Activated T-cell treated with anti-CD3 and anti-CD28 coated beads for 1 hour (primary cell): ENCODE results near the gene ICAM4.
A peak's percentile ranks its signal among the peaks of the same experiment; 100 is the strongest.
"Not testable (repeated sequence)": the region's sequence is repeated elsewhere in the genome, so short reads cannot be mapped to it uniquely, and the experiment has no call there.

Experiments used
- DNase-seq: peaks from one replicate; pipeline ENCODE4 v3.0.0-alpha.2; 2020; ENCODE audit warnings: low read depth

ICAM4 gene, protein sequence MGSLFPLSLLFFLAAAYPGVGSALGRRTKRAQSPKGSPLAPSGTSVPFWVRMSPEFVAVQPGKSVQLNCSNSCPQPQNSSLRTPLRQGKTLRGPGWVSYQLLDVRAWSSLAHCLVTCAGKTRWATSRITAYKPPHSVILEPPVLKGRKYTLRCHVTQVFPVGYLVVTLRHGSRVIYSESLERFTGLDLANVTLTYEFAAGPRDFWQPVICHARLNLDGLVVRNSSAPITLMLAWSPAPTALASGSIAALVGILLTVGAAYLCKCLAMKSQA

GRCh38 chr19:10286803-10287737, at the start of gene ICAM4:
Gene ICAM4 (plus strand): TSS chr19:10286955. CDS start chr19:10287013, 58 bp downstream.
- DNase-seq = no peak

GRCh38 chr19:10237702-10238101, 49.1 kb upstream of the ICAM4 start:
- DNase-seq = no peak

GRCh38 chr19:10238172-10238783, 48.5 kb upstream of the ICAM4 start:
- no peak for DNase-seq

GRCh38 chr19:10241826-10242449, 44.8 kb upstream of the ICAM4 start:
- not testable (repeated sequence) for DNase-seq

DNA sequence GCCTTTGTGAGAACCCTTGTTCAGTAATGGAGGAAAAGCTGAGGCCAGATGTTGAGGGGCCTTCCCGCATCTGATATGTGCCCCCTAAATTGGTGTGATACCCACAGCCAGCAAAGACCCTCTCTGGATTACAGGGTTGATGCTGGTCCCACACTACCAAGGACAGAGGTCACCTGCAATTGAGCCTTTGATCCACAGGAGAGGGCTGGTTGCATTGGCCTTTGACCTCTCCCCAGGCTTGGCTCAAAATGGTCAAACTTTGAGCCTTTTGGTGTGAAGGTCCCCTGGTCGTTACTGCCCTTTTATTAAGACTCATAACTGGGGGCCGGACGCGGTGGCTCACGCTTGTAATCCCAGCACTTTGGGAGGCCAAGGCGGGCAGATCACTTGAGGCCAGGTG, 43.1 kb upstream of the ICAM4 start:
- no peak for DNase-seq

GRCh38 chr19:10245189-10245939, 41.4 kb upstream of the ICAM4 start:
- no peak for DNase-seq

- no peak for DNase-seq
These were observed 40.2 kb upstream of the ICAM4 start for GRCh38 chr19:10246511-10246910.

- DNase-seq = peak; percentile 89
These were observed 34.7 kb upstream of the ICAM4 start, which contains the start of gene MRPL4 for GRCh38 chr19:10251792-10252694. Gene MRPL4 (plus strand): TSS chr19:10252214. CDS start chr19:10252254, 40 bp downstream.

DNA sequence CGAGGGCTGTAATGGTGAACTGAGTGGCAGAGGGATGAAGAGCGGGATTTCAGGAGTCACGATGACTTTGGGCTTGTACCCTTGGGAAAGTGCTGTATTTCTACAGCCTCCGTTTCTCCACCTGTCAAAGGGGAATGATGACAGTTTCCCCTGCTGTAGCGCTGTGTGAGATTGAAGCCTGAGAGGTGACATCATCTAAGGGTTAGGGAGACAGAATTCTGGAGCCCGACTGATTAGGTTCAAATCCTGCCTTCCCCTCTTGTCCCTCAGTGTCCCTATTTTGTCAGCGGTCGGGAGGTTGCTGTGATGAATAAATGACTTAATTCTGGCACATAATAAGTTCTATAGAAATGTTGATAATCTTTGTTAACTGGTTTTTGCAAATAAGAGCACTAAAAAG, 34.0 kb upstream of the ICAM4 start:
- no peak for DNase-seq

DNA sequence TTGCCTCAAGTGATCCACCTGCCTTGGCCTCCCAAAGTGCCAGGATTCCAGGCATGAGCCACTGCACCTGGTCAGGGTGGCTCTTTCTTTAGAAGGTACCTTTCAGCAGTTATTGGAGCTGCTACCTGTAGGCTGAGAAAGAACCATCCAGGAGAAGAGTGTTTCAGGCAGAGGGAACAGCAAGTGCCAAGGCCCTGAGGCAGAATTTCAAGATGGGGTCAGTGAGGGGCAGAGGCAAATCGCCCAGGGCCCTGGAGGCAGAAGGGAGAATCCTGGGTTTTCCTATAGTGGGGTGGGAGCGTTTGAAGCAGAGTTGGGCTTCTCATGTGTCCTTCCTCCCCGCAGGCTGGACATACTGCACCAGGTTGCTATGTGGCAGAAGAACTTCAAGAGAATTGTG, 32.5 kb upstream of the ICAM4 start:
- no peak for DNase-seq

- no peak for DNase-seq
These were observed 31.4 kb upstream of the ICAM4 start for GRCh38 chr19:10255358-10255757.

DNA sequence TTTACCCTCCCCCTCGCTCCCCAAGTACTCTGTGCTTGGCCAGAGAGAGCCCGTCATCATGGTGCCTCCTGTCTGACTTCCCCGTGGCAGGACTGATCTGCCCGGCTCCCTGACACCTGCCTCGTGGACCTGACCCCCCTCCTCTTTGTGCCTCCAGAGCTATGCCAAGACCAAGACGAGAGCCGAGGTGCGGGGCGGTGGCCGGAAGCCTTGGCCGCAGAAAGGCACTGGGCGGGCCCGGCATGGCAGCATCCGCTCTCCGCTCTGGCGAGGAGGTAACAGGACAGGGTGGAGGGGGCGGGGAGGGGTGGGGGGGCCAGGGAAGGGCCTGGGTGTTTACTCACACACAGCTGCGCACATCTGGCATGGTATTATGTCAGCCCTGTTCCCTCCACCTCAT, 30.2 kb upstream of the ICAM4 start:
- DNase-seq = no peak

GRCh38 chr19:10256970-10257615, 29.7 kb upstream of the ICAM4 start:
- DNase-seq = no peak

GRCh38 chr19:10258080-10258710, 28.6 kb upstream of the ICAM4 start:
- no peak for DNase-seq

- DNase-seq = peak; percentile 76
These were observed 27.4 kb upstream of the ICAM4 start for GRCh38 chr19:10259162-10259905.

GRCh38 chr19:10260141-10260584, 26.6 kb upstream of the ICAM4 start:
- no peak for DNase-seq

- no peak for DNase-seq
These were observed 24.0 kb upstream of the ICAM4 start for GRCh38 chr19:10262771-10263170.

DNA sequence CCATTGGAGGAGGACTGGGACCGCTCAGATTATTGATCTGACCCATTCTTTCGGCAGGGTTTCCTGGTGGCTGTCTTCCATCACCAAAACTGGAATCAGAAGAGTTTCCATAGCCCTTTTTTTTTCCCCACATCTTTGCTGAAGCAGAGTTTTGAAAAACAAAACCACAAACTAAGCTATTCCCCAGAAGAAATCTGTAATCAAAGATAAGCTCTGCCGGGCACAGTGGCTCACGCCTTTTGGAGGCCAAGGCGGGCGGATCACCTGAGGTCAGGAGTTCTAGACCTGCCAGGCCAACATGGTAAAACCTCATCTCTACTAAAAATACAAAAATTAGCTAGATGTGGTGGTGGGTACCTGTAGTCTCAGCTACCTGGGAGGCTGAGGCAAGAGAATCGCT, 20.0 kb upstream of the ICAM4 start:
- DNase-seq = no peak

GRCh38 chr19:10268071-10268470, 18.7 kb upstream of the ICAM4 start:
- DNase-seq = no peak
